ENCODE results near the gene VWC2L.

The VWC2L gene

GRCh38 chr2:214624166-214624760 lies 213.4 kb downstream of the VWC2L start:
- Histone ChIP-seq H3K27me3 (ENCODE audit: insufficient read depth, low read depth, severe bottlenecking) (no peaks in the 10 kb centered on the region), H3K9me3 (ENCODE audit: severe bottlenecking) (no peaks in the 10 kb centered on the region), H3K4me3 (ENCODE audit: low read depth, low read length) (no peak overlapping the region), H3K27ac (no peak overlapping the region), H3K36me3 (peaks cover 22% of the 10 kb centered on the region)
- TF ChIP-seq CTCF (IDR thresholded peaks at IDR 0.05; ENCODE audit: low read depth, low read length), result no peak
- no peak for DNase-seq

- H3K27ac ChIP-seq, result no peak overlapping the region; the same call in 1 of the 2 replicates
- H3K36me3 ChIP-seq, result peaks cover 22% of the 10 kb centered on the region
- no peak for DNase-seq
- no peaks in the 10 kb centered on the region for H3K9me3 ChIP-seq (ENCODE audit: severe bottlenecking)
- H3K4me3 ChIP-seq (ENCODE audit: low read depth, low read length), result no peak overlapping the region
- no peak for TF ChIP-seq CTCF (IDR thresholded peaks at IDR 0.05; ENCODE audit: low read depth, low read length)
- no peaks in the 10 kb centered on the region for H3K27me3 ChIP-seq (ENCODE audit: insufficient read depth, low read depth, severe bottlenecking)
Observed at GRCh38 chr2:214628091-214628490, 217.2 kb downstream of the VWC2L start.

All from WERI-Rb-1 (cell line).